HG02571 (cell line): ENCODE results near the gene ADRA2C.

Source experiments
- ATAC-seq: cut with Tn5 transposase; IDR thresholded peaks from one replicate; pipeline ENCODE4 v1.9.1; 2021; ENCODE audit warnings: mild to moderate bottlenecking, moderate library complexity; ENCODE audit not compliant: unreplicated experiment

The ADRA2C gene

DNA sequence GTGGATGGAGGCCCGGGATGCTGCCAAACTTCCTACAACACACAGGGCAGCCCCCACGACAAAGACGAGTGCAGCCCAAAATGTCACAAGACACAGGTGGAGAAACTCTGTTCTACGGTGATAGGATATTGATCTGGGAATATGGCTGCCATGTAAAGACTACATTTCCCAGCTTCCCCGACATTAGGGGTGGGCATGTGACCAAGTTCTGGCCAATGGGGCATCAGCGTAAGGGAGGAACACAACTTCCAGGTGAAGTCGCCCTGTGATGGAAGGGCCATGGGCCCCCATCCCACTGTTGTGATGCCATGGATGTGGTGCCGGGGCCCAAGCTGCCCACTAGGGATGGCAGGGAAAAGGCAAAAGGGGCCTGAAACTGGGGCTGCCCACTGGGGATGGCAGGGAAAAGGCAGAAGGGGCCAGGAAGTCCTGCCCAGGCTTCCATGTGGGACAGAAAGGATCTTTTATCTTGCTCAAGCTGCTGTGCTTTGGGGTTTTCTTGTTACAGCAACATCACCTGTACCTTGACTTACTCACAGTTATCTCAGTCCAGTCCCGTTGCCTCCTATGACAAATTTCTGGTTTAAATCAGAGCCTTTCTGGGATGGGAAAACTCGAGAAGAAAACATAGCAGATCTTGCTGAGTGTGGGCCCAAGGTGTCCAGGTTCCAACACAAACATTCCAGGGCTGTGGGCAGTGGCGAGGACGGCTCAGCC lies 9.7 kb upstream of the ADRA2C start:
- ATAC-seq = no peak

DNA sequence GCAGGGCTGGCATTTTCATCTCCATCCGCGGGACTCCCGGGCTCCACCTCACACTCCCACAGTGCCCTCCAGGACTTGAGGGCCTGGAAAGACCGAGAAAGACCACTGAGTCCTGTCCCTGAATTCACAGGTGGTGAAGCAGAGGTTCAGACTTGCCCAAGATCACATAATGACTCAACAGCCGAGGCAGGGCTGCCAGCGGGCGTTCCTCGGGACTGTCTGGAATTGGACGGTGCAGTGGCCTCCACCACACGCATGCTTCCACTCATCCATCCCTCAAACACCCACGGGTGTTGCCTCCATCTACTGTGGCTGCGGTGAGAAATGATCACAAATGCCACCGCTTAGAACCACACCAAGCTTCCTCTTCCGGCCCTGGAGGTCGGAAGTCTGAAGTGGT lies 6.9 kb upstream of the ADRA2C start:
- no peak for ATAC-seq

DNA sequence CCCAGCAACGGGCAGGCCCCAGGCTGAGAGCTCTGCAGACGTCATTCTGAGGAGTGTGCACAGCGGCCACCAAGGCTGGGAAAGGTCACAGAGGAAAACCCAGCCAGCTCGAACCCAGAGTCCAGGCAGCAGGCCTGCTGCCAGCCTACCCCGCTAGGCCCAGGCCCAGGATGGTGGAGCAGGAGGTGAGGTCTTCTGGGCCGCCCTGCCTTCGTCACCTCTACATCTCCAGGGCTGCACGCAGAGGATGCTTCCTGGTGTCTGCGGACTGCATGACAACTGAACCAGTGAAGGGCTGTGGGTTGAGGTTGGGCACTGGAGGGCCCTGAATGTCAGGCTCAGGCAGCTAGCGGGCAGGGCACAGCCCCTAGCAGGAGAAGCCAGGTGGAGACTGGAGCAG lies 5.8 kb upstream of the ADRA2C start:
- no peak for ATAC-seq

DNA sequence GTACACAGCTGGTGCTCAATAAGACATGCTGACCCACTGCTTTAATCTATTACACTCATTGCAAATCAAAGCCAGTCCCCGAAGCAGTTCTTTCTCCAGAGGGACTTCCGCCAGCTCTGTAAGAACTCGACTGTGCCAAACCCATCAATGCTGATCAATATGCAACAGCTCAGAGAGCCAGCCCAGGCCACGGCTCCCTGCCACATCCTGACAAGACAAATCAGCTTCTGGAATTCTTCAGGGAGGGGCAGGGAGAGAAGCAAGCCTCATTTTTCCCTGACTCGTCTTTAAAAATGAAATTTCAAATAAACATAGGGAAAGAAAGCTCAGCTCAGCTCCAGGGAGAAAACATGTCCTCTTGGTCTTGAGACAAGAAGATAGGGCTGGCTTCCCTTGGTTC lies 5.3 kb upstream of the ADRA2C start:
- no peak for ATAC-seq

DNA sequence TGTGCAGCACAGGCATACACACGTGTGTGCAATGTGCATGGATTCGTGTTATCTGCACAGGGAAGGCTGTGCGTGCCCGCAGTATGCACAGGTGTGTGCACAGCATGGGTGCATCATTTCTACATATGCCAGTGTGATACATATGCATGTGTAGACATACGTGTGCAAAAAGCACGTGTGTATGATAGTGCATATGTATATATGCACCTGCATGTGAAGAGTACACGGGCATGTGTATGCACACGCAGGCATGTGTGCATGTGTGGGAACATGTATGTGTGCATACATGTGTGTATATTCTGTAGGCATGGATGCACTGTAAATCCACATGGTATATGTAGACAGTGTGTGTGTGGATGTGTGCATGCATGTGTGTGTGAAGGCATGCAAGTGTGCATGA lies 3.9 kb upstream of the ADRA2C start:
- no peak for ATAC-seq

DNA sequence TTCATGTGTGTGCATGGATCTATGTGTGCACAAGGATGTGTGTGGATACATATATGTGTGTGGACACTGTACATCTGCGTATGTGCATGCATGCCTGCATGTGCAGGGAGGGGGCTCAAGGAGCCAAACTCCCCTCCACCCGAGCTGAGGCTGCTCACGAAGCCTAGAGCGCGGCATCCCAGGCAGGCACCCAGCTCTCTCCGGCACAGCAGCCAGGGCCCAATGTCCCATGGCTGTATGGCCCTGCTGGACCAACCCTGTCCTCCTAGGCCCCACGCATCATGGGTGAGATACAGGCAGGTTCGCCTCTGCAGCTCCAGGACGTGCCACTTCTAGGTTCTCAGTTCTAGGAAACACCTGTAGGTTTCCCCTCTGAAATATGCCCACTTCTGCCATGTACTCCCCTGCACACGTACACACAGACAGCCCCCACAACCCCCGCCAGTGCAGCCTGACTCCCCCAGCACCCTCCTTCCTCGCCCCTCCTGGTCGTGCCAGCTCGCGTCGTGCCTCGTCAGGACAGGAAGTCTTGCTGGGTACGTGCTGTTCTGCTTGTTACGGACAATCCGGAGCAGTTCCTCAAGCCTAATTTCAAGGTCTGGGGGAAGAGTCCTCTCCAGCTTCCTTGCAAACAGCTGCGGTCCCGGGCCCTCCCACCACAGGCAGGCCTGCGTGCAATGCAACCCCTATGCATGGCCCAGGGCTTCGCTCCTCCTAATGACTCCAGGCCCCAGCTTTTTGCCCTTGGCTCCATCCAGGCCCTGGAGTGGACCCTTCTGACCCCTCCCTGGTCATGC lies 3.2 kb upstream of the ADRA2C start:
- ATAC-seq = no peak

DNA sequence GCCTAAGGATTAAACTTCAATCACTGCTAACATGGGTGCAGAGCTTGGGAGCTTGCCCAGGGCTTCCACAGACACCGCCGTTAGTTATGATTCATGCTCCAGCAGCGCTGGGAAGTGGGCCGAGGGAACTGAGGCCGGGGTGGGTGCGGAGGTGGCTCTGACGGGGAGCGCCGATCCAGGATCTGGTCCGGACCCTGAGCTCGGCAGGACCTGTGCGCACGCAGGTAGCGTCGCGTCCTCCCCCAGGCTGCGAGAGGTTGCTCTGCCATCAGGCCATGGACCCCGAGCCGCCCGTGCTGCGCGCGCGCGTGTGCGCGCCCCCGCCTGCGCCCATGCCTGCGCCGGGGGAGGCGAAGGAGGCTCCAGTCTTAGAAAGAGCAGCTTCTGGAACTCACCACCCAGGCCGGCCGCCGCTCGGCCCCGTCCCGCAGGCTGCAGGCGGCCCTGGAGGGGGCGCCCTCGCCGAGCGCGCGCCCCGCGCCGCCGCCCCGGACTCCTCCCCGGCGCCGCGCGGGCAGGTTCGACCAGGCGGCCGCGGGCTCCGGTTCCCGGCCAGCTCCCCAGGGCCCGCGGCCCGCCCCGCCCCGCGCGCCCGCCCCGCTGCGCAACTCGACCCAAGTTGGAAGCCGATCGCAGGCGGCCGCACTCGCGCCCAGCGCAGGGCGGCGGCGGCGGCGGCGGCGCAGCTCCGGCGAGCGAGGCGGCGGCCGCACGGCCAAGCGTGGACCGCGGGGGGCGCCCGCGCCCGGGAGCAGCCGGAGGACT lies 732 bp upstream of the ADRA2C start:
- ATAC-seq = no peak

DNA sequence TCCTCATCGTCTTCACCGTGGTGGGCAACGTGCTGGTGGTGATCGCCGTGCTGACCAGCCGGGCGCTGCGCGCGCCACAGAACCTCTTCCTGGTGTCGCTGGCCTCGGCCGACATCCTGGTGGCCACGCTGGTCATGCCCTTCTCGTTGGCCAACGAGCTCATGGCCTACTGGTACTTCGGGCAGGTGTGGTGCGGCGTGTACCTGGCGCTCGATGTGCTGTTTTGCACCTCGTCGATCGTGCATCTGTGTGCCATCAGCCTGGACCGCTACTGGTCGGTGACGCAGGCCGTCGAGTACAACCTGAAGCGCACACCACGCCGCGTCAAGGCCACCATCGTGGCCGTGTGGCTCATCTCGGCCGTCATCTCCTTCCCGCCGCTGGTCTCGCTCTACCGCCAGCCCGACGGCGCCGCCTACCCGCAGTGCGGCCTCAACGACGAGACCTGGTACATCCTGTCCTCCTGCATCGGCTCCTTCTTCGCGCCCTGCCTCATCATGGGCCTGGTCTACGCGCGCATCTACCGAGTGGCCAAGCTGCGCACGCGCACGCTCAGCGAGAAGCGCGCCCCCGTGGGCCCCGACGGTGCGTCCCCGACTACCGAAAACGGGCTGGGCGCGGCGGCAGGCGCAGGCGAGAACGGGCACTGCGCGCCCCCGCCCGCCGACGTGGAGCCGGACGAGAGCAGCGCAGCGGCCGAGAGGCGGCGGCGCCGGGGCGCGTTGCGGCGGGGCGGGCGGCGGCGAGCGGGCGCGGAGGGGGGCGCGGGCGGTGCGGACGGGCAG lies 792 bp downstream of the ADRA2C start:
- no peak for ATAC-seq

DNA sequence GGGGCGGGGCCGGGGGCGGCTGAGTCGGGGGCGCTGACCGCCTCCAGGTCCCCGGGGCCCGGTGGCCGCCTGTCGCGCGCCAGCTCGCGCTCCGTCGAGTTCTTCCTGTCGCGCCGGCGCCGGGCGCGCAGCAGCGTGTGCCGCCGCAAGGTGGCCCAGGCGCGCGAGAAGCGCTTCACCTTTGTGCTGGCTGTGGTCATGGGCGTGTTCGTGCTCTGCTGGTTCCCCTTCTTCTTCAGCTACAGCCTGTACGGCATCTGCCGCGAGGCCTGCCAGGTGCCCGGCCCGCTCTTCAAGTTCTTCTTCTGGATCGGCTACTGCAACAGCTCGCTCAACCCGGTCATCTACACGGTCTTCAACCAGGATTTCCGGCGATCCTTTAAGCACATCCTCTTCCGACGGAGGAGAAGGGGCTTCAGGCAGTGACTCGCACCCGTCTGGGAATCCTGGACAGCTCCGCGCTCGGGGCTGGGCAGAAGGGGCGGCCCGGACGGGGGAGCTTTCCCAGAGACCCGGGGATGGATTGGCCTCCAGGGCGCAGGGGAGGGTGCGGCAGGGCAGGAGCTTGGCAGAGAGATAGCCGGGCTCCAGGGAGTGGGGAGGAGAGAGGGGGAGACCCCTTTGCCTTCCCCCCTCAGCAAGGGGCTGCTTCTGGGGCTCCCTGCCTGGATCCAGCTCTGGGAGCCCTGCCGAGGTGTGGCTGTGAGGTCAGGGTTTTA lies 1.5 kb downstream of the ADRA2C start:
- no peak for ATAC-seq

DNA sequence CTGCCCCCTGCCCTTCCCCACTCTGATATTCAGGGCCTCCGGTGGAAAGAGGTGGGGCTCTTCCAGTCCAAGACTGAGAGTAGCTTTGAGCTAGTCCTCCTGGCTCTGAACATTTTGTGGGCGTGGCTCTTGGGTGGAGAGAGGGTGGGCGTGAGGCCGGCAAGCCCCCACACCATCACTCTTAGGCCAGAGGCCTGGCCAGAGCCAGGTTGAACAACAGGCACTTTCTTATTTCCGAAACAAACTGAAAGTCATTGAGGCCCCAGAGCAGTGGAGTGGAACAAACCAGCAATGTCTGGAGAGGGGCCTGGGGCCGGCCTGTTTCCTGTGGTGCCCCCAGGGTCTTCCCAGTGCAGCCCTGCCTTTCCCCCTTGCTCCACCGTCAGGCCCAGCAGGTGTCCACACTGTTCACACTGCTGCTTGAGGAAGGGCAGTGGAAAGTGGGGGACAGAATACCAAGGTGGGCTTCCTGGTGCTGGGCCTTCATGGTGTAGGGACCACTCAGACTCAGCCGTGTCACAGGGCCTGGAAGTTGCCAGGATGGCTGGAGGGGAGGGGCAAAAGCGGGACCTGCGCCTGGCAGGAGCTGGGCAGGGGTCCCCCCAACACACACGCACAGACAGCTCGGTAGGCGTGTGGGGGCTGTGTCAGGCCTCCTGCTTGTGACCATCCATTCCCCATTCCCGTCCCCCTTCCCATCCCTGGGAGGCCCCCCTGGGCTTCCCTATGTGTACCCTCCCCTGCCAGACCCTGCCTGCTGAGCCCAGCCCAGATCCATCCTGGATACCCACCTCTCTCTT lies 2.9 kb downstream of the ADRA2C start:
- no peak for ATAC-seq

DNA sequence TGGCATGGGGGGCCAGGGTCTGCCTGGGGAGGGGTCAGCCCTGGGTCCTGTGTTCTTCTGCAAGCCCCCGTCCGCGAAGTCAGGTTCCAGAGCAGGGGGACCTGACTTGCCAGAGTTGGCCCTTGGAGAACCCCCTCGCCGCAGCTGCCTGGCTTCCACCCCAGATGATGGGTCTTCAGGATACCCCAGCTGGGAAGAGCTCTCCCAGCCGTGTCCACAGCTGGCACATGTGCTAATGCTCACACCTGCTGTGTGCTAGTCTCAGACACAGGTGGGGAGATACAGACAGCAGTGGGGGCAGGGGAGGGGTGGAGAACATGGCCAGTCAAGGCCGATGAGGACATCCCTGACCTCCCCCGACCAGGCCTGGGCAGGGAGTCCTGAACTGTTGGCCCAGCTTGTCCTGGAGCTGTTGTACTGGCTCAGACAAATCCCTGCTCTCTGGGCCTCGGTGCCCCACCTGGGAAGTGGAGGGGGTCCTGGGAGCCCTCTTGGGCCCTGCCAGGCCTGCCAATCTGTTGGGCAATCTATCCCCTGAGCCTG lies 3.5 kb downstream of the ADRA2C start:
- ATAC-seq = no peak

DNA sequence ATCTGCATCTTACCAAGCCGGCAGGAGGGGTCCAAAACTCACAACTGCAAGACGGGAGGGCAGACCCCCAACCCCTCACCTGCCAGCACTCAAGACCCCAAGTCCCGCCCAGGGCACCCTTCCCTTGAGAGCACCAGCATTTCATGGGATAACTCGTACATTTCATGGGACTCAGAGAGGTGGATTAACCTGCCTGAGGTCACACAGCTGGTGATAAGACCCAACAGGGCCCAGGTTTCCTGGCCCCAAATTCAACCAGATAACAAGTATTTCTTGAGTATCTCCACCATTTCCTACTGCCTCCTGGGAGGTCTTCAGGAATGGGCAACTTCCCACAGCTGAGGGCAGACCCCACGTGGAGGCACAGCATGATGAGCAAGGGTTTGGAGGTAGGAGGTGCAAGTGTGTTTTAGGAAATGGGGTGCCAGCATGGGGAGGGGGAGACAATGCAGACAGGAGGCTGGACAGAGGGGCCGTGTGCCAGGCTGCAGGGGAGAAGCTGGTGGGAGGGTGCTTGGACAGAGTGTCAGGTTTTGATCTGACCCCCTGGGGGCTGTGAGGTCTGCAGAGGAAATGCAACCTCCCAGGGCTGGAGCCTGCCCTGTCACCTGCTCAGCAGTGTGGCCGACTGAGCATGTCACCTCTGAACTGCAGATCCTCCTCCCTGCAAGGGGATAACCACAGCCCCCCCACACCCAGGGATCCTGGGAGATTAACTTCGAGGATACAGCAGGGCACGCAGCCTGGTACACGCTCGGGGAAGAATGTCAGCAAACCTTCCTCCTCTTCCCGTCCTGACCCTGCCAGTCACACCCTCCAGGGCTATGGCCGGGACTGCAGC lies 4.4 kb downstream of the ADRA2C start:
- ATAC-seq = no peak

DNA sequence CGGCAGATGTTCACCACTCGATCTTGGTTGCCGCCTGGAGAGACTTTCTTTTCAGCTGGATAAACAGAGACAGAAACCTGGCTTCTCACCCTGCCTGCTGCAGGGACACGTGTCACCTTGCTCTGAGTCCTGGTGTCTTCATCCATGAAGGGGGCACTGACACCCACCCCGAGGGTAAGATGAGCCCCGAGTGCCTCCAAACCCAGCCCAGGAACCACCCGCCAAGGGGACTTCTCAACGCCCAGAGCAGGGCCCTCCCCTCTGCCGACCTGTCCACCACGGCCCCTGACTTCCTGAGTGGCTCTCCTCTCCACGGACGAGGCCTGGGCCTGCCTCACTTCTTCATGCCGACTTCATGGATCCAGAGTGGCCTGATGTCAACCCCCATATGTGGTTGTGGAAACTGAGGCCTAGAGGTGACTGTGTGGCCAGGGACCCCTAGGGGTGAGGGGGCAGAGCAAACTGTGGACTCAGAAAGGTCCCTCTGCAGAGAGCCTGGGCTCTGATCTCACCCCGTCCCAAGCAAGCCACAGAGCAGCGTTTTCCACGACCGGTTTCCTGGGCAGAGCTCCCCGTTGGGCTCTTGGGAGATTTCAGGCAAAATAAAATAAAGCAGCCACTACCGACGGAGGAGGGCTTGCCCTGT lies 5.1 kb downstream of the ADRA2C start:
- ATAC-seq = no peak

DNA sequence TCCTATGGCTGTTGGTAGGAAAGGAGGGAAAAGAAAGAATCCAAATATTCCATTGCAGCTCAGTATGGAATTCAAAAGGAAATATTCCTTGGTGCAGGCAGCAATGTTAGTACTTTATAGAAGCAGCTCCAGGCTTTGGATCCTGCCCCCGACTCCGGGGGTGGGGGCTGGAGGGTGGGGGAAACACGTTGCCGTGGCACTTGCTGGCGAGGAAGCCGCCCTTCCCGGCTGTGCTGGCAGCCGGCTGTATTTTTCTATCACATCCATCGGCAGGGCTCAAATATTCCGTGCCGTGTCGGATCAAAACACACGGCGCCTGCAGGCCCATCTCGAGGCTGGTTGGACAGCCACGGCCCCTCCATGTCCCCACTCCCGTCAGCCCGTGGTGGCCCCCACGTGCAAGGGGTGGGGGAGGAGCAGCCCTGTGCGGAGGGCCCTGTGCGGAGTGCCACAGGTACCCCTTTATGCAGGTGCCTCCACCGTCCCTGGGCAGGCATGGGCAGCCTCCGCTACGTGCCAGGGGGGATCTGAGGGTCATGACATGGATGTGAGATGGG lies 5.8 kb downstream of the ADRA2C start:
- ATAC-seq = no peak

DNA sequence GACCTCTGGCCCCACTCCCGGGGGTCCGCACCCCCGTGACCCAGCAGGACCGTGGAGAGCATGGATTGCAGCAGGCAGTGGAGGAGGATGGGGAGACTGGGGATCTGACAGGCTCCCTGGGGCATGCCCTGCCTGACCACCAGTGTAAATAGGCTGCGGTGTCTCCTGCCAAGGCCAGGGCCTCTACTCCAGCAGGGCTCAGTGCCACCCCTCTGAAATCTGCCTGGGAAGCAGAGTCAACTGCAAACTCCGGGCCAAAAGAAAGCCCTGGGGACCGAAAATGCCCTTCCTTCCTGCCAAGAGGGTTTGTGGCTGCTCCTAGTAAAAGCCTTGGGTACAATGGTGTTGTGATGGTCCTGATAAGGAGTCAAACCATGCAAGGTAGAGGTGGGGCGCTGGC lies 6.4 kb downstream of the ADRA2C start:
- ATAC-seq = no peak

DNA sequence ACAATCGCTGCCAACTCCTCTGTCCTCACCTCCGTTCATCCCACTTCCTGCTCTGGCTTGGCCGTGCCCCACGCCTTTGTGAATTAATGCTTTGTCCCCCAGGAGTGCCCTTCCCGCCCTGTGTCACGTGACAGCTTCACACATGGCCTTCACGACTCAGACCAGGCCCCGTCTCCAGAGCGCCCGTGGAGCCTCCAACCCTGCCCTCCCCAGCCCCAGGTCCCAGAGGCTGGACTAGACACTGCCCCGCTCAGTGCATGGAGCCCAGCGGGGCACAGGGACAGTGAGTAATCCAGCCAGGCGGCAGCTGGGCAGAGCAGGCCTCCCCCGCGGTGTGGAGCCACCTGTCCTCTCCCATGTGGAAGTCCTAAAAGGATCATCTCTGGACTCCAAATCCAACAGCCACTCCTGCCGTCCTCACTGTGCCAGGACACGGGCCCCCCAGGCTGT lies 7.4 kb downstream of the ADRA2C start:
- no peak for ATAC-seq

DNA sequence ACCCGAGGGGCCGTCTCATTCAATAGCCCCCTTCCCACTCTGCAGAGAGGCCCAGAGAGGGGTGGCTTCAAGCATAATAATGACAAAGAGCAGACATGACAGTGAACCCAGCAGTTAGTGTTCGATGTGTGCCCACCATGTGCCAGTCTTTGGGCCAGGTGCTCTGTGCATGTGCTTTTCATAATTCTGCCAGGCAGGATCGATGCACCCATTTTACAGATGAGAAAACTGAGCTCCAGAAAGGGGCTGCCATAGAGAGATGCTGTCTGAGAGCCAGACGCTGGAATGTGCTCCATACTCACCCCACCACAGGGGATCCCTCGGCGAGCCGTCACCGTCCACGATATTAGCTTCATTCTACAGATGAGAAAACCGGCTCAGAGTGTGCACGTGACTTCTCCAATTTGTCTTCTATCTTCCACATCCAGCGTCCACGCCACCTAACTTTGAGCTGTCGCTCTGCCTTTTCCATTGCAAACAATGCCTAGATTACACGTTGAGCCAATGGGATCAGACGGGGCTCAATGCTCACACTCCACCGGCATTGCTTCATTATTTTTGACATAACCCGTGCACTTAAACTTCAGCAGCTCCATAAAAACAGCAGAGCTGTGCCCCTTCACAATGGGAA lies 8.2 kb downstream of the ADRA2C start:
- ATAC-seq = no peak
